ENCODE results near the gene DHX29. TPM values are rescaled to one million over a fixed set of nuclear protein-coding genes. Genes with fewer than 3 reads are reported as not detected.

Gene DHX29
- polyA plus RNA-seq, 6 donors from 2014 or later = 7.0 to 19.5 (median 15.3) TPM

DNA sequence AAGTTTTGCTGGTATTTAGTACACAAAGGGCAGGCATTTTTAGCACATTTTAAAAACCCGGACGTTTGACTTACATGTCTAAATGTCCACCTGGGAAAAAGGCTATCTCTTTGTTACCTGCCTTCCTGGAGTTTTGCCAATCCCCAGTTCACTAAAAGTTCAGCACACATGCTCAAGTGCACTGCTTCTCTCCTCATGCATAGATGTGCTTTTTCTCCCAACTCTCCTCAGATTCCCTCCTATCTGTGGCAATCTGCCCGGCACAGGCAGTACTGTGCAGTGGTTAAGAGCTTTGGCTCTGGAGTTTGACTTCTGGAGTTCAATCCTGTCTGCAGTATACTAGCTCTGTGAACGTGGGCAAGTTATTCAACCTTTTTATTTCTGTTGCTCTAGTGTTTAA is 65.7 kb downstream of the DHX29 start:
- Mint-ChIP-seq H3K27me3 (peaks cover 37 to 52% (median 49%) of the 10 kb centered on the region in 3 donors), H3K36me3 (no peaks in the 10 kb centered on the region), H3K4me3 (no peak overlapping the region), H3K27ac (no peak overlapping the region), H3K4me1 (no peaks in the 10 kb centered on the region), H3K9me3 (peaks cover 0 to 8% (median 2%) of the 10 kb centered on the region in 7 donors)
- no peak for DNase-seq
- no peak for ATAC-seq (ENCODE audit: low read depth in 2 of 2)

DNA sequence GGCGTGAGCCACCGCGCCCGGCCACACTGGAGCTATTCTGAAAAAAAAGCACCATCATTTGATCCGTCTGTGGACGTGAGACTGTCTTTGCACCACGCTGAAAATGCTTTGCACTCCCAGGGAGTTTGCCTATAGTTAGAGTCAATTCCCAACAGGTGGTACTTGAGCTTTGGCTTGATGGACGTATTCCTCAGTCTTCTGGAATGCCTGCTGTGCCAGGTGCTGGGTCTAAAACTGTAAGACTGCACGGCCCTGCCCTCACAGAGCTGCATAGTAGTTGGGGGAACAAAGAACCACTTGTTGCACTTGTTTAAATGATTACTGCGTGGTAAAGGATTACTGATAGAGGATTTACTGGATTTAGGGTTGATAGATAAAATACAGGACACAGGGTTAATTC is 70.7 kb downstream of the DHX29 start:
- Mint-ChIP-seq H3K4me3 (peak overlapping the region in 1 of 8 donors; percentile 29), H3K27me3 (peaks cover 52 to 66% (median 62%) of the 10 kb centered on the region in 3 donors), H3K27ac (peak overlapping the region in 1 of 6 donors; percentile 43), H3K9me3 (peaks cover 0 to 1% (median 0%) of the 10 kb centered on the region in 7 donors), H3K4me1 (peaks cover 13 to 19% (median 15%) of the 10 kb centered on the region in 3 donors), H3K36me3 (peaks cover 0 to 8% of the 10 kb centered on the region in 2 donors)
- ATAC-seq (ENCODE audit: low read depth in 2 of 2) (no peak), DNase-seq (no peak)

DNA sequence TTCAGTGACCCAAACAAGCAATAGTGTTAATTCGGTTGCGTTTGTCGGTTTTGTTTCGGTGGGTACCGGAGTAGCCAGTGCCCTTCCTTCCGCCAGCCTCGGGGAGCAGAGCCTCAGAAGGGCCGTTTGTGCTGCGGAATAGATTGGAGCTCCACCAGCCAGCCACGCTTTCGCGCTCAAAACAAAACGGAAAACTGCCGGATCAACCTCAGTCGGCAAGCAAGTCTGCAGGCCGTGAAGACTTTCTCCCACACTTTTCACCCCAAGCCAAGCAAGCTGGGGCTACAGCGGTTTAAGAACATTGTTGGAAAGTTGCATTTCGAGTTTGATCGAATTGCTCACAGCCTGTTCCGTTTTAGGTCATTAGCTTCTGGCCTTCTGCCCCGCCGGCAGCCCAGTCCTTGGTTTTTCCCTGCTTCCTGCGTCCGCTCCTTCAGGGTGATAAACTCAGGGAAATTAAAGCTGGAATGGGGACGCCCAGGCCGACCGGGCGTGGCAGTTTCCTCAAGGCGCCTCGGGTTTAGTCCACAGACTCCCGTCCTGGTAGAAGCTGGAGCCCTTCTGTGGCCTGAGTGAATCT is 73.3 kb downstream of the DHX29 start:
- H3K4me3 Mint-ChIP-seq = peak overlapping the region; percentile 82 to 96 (median 89)
- H3K4me1 Mint-ChIP-seq = peaks cover 22 to 31% (median 30%) of the 10 kb centered on the region in 3 donors
- H3K9me3 Mint-ChIP-seq = peaks cover 0 to 1% (median 0%) of the 10 kb centered on the region in 7 donors
- no peak overlapping the region for H3K27ac Mint-ChIP-seq
- ATAC-seq (ENCODE audit: low read depth in 2 of 2) = no peak
- H3K27me3 Mint-ChIP-seq = peaks cover 70 to 82% (median 79%) of the 10 kb centered on the region in 3 donors
- DNase-seq = no peak
- peaks cover 0 to 9% of the 10 kb centered on the region in 2 donors for H3K36me3 Mint-ChIP-seq

- DNase-seq (peak; percentile 51), ATAC-seq (ENCODE audit: low read depth in 2 of 2) (peak; percentile 62 to 67)
- Mint-ChIP-seq H3K4me1 (peaks cover 23 to 36% (median 30%) of the 10 kb centered on the region in 3 donors), H3K36me3 (peaks cover 0 to 9% of the 10 kb centered on the region in 2 donors), H3K27me3 (peaks cover 73 to 83% (median 81%) of the 10 kb centered on the region in 3 donors), H3K27ac (peak within 1 kb of the TSS in 2 of 6 donors; percentile 39 to 76), H3K9me3 (peaks cover 0 to 5% (median 0%) of the 10 kb centered on the region in 7 donors), H3K4me3 (peak within 1 kb of the TSS; percentile 82 to 96 (median 91))
These were observed 74.2 kb downstream of the DHX29 start, which contains the start of gene CCNO for GRCh38 chr5:55232985-55233928. Gene CCNO (minus strand): TSS chr5:55233608. CDS start chr5:55233523, 85 bp downstream.

DNA sequence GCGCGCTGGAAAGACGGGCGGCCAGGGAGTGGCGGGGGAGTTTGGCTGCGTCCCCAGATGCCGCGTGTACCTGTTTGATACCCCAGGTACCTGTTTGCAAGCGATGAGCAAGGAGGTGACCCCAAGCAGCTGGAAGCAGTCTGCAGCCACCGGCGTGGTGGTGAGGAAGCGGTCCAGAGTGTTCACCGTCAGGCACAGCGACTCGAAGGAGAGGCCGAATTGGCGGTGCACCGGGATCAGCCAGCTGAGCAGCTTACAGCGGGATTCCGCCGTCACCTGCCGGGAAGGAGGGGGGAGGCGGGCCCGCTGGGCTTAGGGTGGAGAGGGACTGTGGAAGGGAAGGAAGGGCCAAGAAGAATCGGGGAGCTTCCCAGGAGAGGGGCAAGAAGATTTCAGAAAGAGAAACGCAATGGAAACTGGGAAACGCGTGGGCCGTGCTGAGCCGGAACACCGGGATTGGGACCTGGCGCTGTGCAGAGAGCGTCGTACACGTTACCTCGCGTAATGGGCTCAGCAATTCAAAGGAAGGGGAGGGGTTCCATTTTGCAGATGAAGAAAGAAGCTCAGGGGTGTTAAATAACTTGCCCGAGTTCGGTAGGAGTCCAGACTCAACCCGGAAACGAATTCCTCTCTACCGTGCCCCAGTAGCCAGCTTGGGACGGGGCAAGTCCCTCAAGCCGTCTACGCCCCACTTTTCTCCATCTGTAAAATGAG is 75.1 kb downstream of the DHX29 start:
- ATAC-seq (ENCODE audit: low read depth in 2 of 2) (no peak), DNase-seq (no peak)
- Mint-ChIP-seq H3K27ac (peak overlapping the region in 4 of 6 donors; percentile 39 to 76 (median 45)), H3K36me3 (peaks cover 0 to 9% of the 10 kb centered on the region in 2 donors), H3K4me1 (peaks cover 31 to 43% (median 37%) of the 10 kb centered on the region in 3 donors), H3K4me3 (peak overlapping the region; percentile 82 to 96 (median 90)), H3K9me3 (peaks cover 0 to 5% (median 0%) of the 10 kb centered on the region in 7 donors), H3K27me3 (peaks cover 75 to 88% (median 84%) of the 10 kb centered on the region in 3 donors)

DNA sequence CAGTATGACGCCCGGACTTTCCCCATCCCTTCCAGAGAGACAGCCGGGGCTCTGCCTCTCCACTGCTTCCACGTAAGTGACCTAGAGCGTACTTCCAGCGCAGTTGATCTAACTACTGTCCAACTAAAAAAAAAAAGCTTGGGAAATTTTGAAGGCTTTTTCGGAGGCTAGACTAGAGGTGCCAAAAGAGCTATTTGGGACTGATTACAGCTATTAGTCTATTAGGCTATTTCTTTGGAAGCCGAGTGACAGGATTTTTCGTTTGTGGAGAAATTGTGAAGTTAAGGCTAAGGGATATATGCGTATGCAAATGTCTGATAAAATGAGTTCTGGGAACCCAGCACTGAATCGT is 75.6 kb downstream of the DHX29 start:
- H3K9me3 Mint-ChIP-seq = peaks cover 0 to 5% (median 0%) of the 10 kb centered on the region in 7 donors
- H3K36me3 Mint-ChIP-seq = peaks cover 0 to 9% of the 10 kb centered on the region in 2 donors
- peak overlapping the region in 4 of 6 donors; percentile 39 to 76 (median 50) for H3K27ac Mint-ChIP-seq
- H3K4me3 Mint-ChIP-seq = peak overlapping the region; percentile 82 to 96 (median 90)
- H3K4me1 Mint-ChIP-seq = peaks cover 31 to 43% (median 37%) of the 10 kb centered on the region in 3 donors
- ATAC-seq (ENCODE audit: low read depth in 2 of 2) (no peak), DNase-seq (no peak)
- H3K27me3 Mint-ChIP-seq = peaks cover 73 to 86% (median 79%) of the 10 kb centered on the region in 3 donors

GRCh38 chr5:55231029-55231918 is 76.2 kb downstream of the DHX29 start:
- Mint-ChIP-seq H3K36me3 (peaks cover 0 to 9% of the 10 kb centered on the region in 2 donors), H3K9me3 (peaks cover 0 to 5% (median 0%) of the 10 kb centered on the region in 7 donors), H3K27ac (peak overlapping the region in 1 of 6 donors; percentile 59), H3K4me3 (peak overlapping the region; percentile 82 to 96 (median 90)), H3K27me3 (peaks cover 69 to 81% (median 76%) of the 10 kb centered on the region in 3 donors), H3K4me1 (peaks cover 31 to 45% (median 39%) of the 10 kb centered on the region in 3 donors)
- ATAC-seq (ENCODE audit: low read depth in 2 of 2) (peak; percentile 15), DNase-seq (no peak)

- Mint-ChIP-seq H3K4me1 (peaks cover 35 to 50% (median 43%) of the 10 kb centered on the region in 3 donors), H3K27me3 (peaks cover 78 to 82% (median 81%) of the 10 kb centered on the region in 3 donors), H3K9me3 (peaks cover 0 to 5% (median 0%) of the 10 kb centered on the region in 7 donors), H3K36me3 (peaks cover 0 to 9% of the 10 kb centered on the region in 2 donors), H3K27ac (no peak overlapping the region), H3K4me3 (peak overlapping the region in 2 of 8 donors; percentile 88 to 96)
- ATAC-seq (ENCODE audit: low read depth in 2 of 2) (no peak), DNase-seq (no peak)
These were observed 77.3 kb downstream of the DHX29 start for GRCh38 chr5:55230086-55230629.

GRCh38 chr5:55227664-55228430 is 79.6 kb downstream of the DHX29 start:
- no peak for DNase-seq
- Mint-ChIP-seq H3K27ac (peak overlapping the region in 1 of 6 donors; percentile 90), H3K4me3 (peak overlapping the region; percentile 64 to 88 (median 84)), H3K9me3 (peaks cover 0 to 6% (median 0%) of the 10 kb centered on the region in 7 donors), H3K4me1 (peaks cover 36 to 54% (median 48%) of the 10 kb centered on the region in 3 donors), H3K27me3 (peaks cover 85 to 89% (median 87%) of the 10 kb centered on the region in 3 donors), H3K36me3 (peaks cover 0 to 9% of the 10 kb centered on the region in 2 donors)
- ATAC-seq (ENCODE audit: low read depth in 2 of 2) = no peak

- H3K27me3 Mint-ChIP-seq = peaks cover 86 to 89% (median 87%) of the 10 kb centered on the region in 3 donors
- peak within 1 kb of the TSS in 4 of 6 donors; percentile 29 to 90 (median 74) for H3K27ac Mint-ChIP-seq
- ATAC-seq (ENCODE audit: low read depth in 2 of 2) (peak; percentile 54 to 64), DNase-seq (no peak)
- peaks cover 0 to 4% of the 10 kb centered on the region in 2 donors for H3K36me3 Mint-ChIP-seq
- peaks cover 36 to 55% (median 49%) of the 10 kb centered on the region in 3 donors for H3K4me1 Mint-ChIP-seq
- peak within 1 kb of the TSS; percentile 74 to 88 (median 84) for H3K4me3 Mint-ChIP-seq
- H3K9me3 Mint-ChIP-seq = peaks cover 0 to 11% (median 0%) of the 10 kb centered on the region in 7 donors
These were observed 80.4 kb downstream of the DHX29 start, which contains the start of gene MCIDAS for GRCh38 chr5:55226934-55227663. Gene MCIDAS (minus strand): TSS chr5:55227315. CDS start chr5:55227138, 177 bp downstream.

Measured in naive B cell (primary cell).